Activated CD4-positive, alpha-beta T cell treated with anti-CD3 and anti-CD28 coated beads, Interleukin-2, amount 50 U/mL, for 16 hours (primary cell): ENCODE data around the gene WWOX.

Source experiments
- DNase-seq: peaks from one replicate; pipeline ENCODE4 v3.0.0-alpha.2; 2020

The WWOX gene

GRCh38 chr16:78198288-78198687 lies 98.8 kb downstream of the WWOX start:
- DNase-seq: no peak

GRCh38 chr16:78199325-78200022 lies 100.0 kb downstream of the WWOX start:
- no peak for DNase-seq

DNA sequence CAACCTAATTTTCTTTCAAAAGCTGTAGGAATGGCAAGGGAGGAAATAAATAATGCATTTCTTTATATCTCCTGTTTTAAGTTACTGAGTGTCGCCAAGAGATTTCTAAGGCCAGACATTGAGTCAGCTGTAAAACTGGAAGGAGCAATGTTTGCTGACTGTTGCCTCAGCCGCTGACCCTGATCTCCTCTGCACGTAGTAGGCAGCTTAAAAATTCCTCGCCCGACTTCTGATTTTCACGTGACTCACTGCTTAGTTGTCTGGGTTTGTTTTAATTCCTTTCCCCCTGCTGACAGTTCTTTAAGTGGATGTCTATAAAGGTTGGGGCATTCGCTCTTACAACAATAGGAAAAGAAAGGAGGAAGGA lies 100.6 kb downstream of the WWOX start:
- no peak for DNase-seq

GRCh38 chr16:78200623-78201096 lies 101.2 kb downstream of the WWOX start:
- no peak for DNase-seq

DNA sequence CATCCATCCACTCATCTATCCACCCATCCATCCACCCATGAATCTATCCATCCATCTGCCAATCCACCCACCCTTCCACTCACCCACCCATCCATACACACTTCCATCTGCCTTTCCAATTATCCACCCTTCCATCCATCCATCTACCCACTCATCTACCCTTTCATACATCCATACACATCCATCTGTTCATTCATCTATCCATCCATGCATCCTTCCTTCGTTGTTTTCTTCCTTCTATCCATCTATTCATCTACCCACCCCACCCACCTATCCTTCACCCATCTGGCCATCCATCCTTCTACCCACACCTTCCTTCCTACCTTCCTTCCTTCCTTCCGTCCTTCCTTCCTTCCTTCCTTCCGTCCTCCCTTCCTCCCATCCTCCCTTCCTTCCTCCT lies 106.1 kb downstream of the WWOX start:
- no peak for DNase-seq

DNA sequence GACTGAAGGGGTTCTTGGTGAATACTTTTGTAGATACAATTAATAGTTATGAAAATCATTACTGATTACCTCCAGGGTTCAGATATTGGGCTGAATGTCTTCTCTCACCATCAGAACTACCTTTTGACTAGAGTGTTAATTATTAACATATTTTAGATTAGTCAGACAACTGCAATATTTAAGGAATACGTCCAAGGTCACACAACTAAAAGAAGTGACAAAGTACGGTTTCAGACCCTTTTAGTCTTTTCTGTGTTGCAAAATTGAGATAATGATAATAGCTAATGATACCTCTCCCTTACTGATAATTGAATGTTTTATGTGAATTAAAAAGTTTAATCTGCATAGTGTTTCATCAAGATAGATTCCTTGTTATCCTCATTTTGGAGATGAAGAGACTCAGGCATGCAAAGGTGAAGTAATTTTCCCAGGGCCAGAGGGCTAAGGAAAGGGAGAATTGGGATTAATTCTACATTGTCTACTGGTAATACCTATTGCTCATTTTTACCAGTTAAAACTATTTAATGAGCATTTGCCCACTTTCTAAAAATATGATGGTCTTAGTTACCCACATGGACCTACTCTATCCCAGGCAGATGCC lies 107.3 kb downstream of the WWOX start:
- no peak for DNase-seq

DNA sequence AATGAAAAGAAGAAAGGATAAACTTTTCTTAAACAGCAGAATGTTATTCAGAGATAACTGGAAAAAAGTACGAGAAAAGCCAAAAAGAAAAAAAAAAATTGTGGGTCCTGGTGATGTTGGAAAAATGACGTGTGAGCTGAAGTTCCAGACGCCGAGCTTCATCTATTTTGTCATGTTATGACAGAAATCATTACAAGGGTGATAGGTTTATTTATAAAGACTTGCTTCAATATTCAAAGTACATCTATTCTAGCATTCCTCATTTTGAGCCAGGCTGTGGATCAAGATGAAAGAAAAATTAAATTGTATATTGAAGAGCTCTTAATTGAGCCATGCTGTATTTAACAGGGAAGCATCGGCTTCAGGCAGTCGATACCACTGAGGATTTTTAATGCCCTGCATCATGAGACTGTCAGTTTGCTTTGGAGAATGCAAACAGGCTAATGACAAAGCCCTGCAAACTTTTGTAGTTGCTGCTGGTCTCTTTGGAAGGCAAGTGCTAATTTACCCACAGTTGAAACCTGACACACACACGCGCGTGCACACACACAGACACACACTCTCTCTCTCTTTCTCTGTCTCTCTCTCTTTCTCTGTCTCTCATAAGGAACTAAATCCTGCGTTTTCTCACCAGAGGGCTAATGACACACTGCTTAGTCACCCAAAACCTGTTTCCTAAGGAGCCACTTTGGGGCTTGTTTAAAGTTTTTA lies 110.7 kb downstream of the WWOX start:
- DNase-seq: no peak

GRCh38 chr16:78211020-78211599 lies 111.7 kb downstream of the WWOX start:
- DNase-seq: no peak

DNA sequence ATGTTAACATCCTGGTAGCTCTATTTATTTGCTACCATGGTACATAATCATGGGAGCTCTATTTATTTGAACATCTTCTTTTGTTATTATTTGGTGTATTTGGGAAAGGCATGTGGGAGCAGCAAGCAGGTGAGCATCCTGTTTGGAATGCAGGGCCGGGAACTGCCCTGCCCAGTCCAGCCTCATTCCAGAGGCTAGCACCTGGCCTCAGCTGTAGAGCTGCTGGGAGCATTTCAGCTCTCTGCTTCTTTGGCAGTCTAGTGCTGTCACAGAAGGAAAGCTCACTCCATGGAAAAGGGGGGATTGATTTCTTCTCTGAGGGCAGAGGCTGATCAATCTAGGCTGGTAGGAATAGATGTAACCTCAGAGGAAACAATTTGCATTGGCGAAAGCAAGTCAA lies 112.5 kb downstream of the WWOX start:
- DNase-seq: no peak

GRCh38 chr16:78212674-78213073 lies 113.2 kb downstream of the WWOX start:
- no peak for DNase-seq

DNA sequence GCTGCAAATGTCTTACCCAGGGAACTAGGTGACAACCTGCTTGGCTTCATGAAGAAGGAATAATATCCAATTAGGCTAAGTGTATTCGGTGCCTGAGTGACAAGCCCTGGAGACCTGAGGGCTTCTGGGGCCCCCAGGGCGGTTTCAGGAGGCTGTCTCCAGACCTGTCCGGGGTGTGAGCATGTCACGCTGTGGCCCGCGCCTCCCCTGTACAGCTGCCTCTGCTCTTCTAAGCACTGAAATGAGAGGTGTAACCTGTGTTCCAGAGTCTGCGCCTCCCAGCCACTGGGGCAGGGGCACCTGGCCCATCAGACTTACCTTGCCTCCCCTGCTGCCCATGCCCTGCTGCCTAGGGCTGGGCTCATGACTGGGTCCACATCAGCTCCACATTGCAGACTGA lies 114.3 kb downstream of the WWOX start:
- no peak for DNase-seq

DNA sequence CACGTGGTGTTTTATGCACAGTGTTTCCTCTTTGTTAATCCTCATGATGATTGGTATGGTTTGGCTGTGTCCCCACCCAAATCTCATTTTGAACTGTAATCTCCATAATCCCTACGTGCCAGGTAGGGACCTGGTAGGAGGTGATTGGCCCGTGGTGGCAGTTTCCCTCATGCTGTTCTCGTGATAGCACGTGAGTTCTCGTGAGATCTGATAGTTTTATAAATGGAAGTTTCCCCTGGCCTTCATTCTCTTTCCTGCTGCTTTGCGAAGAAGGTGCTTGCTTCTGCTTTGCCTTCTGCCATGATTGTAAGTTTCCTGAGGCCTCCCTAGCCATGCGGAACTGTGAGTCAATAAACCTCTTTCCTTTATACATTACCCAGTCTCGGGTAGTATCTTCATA lies 115.8 kb downstream of the WWOX start:
- no peak for DNase-seq

DNA sequence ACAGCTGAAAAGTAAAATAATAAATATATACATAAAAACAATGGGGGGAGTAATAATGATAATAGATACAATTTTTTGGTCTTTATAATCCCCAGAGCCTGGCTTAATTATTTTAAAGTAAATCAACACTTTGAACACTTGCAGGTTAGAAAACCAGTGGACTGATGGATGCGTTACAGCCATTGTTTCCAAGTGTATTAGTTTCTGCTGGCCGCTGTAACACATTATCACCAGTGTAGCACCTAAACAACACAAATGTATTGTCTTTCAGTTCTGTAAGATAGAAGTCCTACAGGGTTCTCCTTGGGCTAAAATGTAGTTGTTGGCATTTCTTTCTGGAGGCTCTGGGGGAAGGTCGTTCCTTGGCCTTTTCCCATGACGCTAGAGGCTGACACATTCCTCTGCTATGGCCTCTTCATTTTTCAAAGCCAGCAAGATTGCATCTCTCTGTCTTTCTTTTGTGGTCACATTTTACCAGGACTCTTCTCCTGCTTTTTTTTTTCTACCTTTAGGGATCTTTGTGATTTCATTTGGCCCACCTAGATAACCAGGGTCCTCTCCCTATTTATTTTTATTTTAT lies 116.8 kb downstream of the WWOX start:
- no peak for DNase-seq

- DNase-seq: no peak
Observed at GRCh38 chr16:78217276-78217675, 117.8 kb downstream of the WWOX start.

DNA sequence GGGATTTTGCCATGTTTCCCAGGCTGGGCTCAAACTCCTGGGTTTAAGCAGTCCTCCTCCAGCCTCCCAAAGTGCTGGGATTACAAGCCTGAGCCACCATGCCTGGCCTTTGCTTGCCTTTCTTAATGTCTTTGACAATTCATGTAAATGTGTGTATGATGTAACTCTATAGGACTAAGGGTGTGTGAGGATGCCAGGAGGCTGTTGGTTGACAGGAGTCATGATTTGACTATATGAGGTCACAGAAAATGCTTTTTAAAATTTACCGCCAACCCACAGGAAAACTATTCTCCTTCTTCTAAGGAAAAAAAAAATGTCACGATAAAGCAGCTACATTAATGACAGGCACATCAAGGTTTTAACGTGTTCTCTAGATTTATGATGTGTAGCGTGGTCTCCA lies 118.8 kb downstream of the WWOX start:
- DNase-seq: no peak

DNA sequence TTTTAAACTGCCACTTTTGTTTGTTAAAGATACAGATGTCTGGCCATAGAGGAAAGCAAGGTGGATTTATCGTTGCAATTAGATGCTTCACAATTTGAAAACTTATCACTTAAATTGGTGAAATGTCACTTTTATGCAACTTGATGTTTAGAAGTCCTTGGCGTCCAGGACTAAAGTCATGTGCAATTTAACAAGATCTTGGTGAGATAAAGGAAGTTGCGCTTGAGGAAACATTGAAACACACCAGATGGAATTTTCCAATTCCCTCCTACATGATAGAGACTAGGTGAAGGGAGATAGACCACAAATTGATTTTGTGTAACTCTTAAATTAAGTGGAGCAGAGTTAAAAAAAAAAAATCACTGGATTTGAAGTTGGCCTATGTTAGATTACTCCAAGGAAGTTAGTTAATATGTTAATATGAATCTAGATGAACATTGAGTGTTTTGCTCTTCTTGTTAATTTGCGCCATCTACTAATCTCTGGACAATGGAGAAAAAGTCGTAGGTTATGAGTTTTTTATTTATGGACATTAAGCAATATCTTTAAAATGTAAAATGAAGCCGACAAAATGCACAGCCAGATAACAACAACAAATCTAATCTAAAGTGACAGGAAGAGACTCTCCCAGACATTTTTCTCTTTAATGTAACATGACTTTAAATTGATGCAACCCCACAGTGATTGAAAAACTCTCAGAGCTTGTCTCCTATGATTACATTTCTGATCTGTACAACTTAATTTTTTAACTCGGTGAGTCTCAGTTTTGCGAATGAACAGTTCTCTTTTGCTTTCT lies 119.6 kb downstream of the WWOX start:
- DNase-seq: no peak

GRCh38 chr16:78220571-78220970 lies 121.1 kb downstream of the WWOX start:
- no peak for DNase-seq

DNA sequence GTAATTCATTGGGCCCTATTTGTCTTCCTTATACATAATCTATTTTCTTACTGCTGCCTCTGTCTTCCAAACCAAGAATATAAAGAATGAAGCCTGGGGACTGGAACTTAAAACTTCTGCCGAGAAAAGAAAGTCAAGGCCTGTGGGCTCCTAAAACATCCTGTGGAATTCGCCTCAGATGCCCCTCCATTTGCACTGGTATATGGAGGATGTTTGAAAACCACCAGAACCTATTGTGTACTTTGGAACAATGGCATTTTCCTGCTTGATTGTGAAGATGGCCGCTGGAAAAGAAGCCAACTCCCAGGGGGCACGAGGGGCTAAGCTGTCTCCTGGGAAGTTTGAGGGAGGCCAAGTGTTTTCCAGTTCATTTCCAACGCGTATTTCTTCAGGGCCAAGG lies 122.4 kb downstream of the WWOX start:
- no peak for DNase-seq

DNA sequence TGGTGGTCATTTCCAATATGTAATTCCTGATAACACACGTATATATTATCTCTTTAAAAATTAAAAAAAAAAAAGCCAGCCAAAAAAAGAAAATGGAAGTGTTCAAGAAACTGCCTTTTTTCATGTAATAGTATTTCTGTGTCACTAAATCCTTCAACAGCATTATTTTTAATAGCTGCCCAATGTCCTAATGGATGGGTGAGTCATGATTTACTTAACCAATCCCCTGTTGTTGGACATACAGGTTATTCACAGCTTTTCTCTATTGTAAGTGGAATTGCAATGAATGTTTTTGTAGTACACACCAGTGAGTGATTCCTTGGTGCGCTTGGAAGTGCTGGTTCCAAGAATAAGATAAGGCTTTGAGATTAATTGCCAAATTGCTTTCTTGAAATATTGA lies 124.9 kb downstream of the WWOX start:
- no peak for DNase-seq

DNA sequence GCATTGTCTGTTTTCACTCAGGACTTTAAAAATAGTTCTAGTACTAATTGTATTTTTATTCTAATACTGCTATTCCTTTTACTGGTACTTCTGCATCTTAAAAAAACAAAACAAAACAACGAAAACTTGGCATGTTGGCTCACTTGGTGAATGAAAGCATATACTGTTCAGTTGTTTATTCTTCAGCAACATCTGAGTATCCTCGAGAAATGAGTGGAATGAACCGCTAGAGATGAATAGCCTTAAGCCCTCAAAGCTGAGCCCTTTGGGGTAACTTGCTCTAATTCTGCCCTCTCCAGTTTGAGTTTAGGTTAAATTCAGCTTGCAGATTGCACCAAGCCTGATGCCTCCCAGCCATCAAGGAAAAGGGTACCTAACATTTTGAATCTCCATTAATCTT lies 126.5 kb downstream of the WWOX start:
- DNase-seq: no peak

DNA sequence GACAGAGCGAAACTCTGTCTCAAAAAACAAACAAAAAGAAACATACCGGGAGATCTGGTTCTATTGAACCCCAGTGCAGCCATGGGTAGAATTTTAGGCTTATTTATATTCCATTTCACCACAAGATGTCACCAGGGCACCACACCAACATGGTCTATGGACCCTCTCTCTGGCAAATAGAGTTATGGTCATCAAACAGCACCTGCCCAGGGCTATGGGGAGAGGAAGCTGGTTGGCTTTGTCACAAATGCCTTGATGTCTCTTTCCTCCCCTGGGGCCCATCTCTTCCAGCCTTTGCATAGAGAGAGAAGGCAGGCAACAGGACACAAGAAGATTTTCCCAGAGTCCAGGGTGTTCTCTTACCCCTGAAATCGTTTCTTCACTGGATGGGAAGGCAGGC lies 128.4 kb downstream of the WWOX start:
- no peak for DNase-seq

- DNase-seq: no peak
Observed at GRCh38 chr16:78228704-78229103, 129.2 kb downstream of the WWOX start.

GRCh38 chr16:78230832-78231231 lies 131.4 kb downstream of the WWOX start:
- DNase-seq: no peak
